HepG2 (cell line): ENCODE results near the gene ACSBG1. TPM values are rescaled to one million over a fixed set of nuclear protein-coding genes. Genes with fewer than 3 reads are reported as not detected.

Source experiments
- ATAD3A ChIP-seq: sonication (generic); formaldehyde crosslinking; IDR thresholded peaks from 2 replicates; pipeline ENCODE4 v1.4.0; 2020; ENCODE audit warnings: missing genetic modification reagents
- CHD4 ChIP-seq: fragments of 200-600 bp; sonication (generic); IDR thresholded peaks from 2 replicates; pipeline ENCODE4 v1.7.0; 2017; ENCODE audit warnings: mild to moderate bottlenecking, low read length, borderline replicate concordance
- FOXJ3 ChIP-seq: sonication (generic); formaldehyde crosslinking; IDR thresholded peaks from 2 replicates; pipeline ENCODE4 v1.4.0; 2020; ENCODE audit warnings: missing genetic modification reagents, mild to moderate bottlenecking, borderline replicate concordance
- FOXK1 ChIP-seq: sonication (generic); formaldehyde crosslinking; IDR thresholded peaks from 2 replicates; pipeline ENCODE4 v1.4.0; 2020; ENCODE audit warnings: low read depth, missing genetic modification reagents, borderline replicate concordance
- GLI4 ChIP-seq: sonication (generic); formaldehyde crosslinking; IDR thresholded peaks from 2 replicates; pipeline ENCODE4 v1.5.1; 2020; ENCODE audit warnings: missing genetic modification reagents, mild to moderate bottlenecking, moderate library complexity, borderline replicate concordance
- GPN1 ChIP-seq: sonication (generic); formaldehyde crosslinking; IDR thresholded peaks from 2 replicates; pipeline ENCODE4 v1.5.1; 2020; ENCODE audit warnings: missing genetic modification reagents, borderline replicate concordance
- HNRNPH1 ChIP-seq: fragments of 200-400 bp; formaldehyde crosslinking; optimal IDR thresholded peaks from 2 replicates; pipeline ENCODE3; 2017; ENCODE audit warnings: mild to moderate bottlenecking, low read depth, low read length
- HNRNPUL1 ChIP-seq: fragments of 200-400 bp; formaldehyde crosslinking; IDR thresholded peaks from 2 replicates; pipeline ENCODE4 v1.6.1; 2017; ENCODE audit warnings: low read depth, mild to moderate bottlenecking, low read length, moderate library complexity
- NCOR1 ChIP-seq: fragments of 200-600 bp; sonication (generic); IDR thresholded peaks from 2 replicates; pipeline ENCODE4 v1.7.0; 2017; ENCODE audit warnings: antibody characterized with exemption, low read length, borderline replicate concordance
- NFYC ChIP-seq: IDR thresholded peaks from 2 replicates; pipeline ENCODE4 v1.6.1; 2016; ENCODE audit warnings: missing genetic modification reagents, missing compliant biosample characterization
- NR3C1 ChIP-seq: sonication (generic); formaldehyde crosslinking; IDR thresholded peaks from 2 replicates; pipeline ENCODE4 v1.4.0; 2020; ENCODE audit warnings: missing genetic modification reagents
- ONECUT2 ChIP-seq: sonication (generic); formaldehyde crosslinking; IDR thresholded peaks from 2 replicates; pipeline ENCODE4 v1.4.0; 2020; ENCODE audit warnings: missing genetic modification reagents
- RELA ChIP-seq: sonication (generic); formaldehyde crosslinking; IDR thresholded peaks from 2 replicates; pipeline ENCODE4 v1.4.0; 2020; ENCODE audit warnings: missing genetic modification reagents
- RFX5 ChIP-seq: IDR thresholded peaks from 2 replicates; pipeline ENCODE4 v1.6.1; 2011; ENCODE audit warnings: low read depth, low read length, improper control_type of control experiment
- SOX6 ChIP-seq, 2 experiments: fragments of 450-650 bp in 1 of 2; sonication (generic) in 1 of 2; formaldehyde crosslinking in 1 of 2; IDR thresholded peaks; 2 replicates each; pipeline versions ENCODE4 v1.4.0 to v1.6.1; 2017 to 2020; ENCODE audit warnings: antibody characterized with exemption in 1 of 2, mild to moderate bottlenecking in 1 of 2, missing genetic modification reagents in 1 of 2
- ZBTB21 ChIP-seq: sonication (generic); formaldehyde crosslinking; IDR thresholded peaks from 2 replicates; pipeline ENCODE4 v1.4.0; 2020; ENCODE audit warnings: missing genetic modification reagents
- ZNF207 ChIP-seq: fragments of 450-650 bp; IDR thresholded peaks from 2 replicates; pipeline ENCODE4 v1.6.1; 2016; ENCODE audit warnings: antibody characterized with exemption, borderline replicate concordance
- ZNF644 ChIP-seq: IDR thresholded peaks from 2 replicates; pipeline ENCODE4 v1.6.1; 2016; ENCODE audit warnings: low read depth
- ZNF839 ChIP-seq: sonication (generic); formaldehyde crosslinking; IDR thresholded peaks from 2 replicates; pipeline ENCODE4 v1.4.0; 2020; ENCODE audit warnings: missing genetic modification reagents, mild to moderate bottlenecking, borderline replicate concordance
- ZNF879 ChIP-seq: sonication (generic); formaldehyde crosslinking; IDR thresholded peaks from 2 replicates; pipeline ENCODE4 v1.8.1; 2023; ENCODE audit warnings: missing genetic modification reagents
- ZSCAN9 ChIP-seq: IDR thresholded peaks from 2 replicates; pipeline ENCODE4 v1.6.1; 2016; ENCODE audit warnings: borderline replicate concordance
- polyA plus RNA-seq, 8 experiments: library from polyadenylated mRNA; depleted of rRNA in 3 of 8; stranded (reverse) in 7 of 8; unstranded in 1 of 8; fragments of >200 nt; fragmentation: Illumina TruSeq in 4 of 8; extraction: Trizol in 4 of 8; gene quantifications; 2 replicates each; pipeline versions ENCODE4 v1.2.1 to v1.2.3, GENCODE V29; 2011 to 2016; ENCODE audit warnings: low read depth in 4 of 8, missing spikeins in 1 of 8, mixed read lengths in 1 of 8; ENCODE audit not compliant: insufficient read depth in 1 of 8
- total RNA-seq, 5 experiments: library from RNA; depleted of rRNA; stranded (reverse); fragments of >200 nt; fragmentation: Illumina TruSeq; extraction: Trizol; gene quantifications; 2 replicates each; pipeline ENCODE4 v1.2.3, GENCODE V29; 2016; ENCODE audit warnings: low read depth in 1 of 5
- TF ChIP-seq, protein P1 (sequence below): sonication (generic); formaldehyde crosslinking; IDR thresholded peaks from 2 replicates; pipeline ENCODE4 v1.4.0; 2020; ENCODE audit warnings: missing genetic modification reagents, mild to moderate bottlenecking, borderline replicate concordance
- TF ChIP-seq, protein P2 (sequence below): sonication (generic); formaldehyde crosslinking; IDR thresholded peaks from 2 replicates; pipeline ENCODE4 v1.8.1; 2023; ENCODE audit warnings: mild to moderate bottlenecking, missing genetic modification reagents
- TF ChIP-seq, protein P3 (sequence below): sonication (generic); formaldehyde crosslinking; IDR thresholded peaks from 2 replicates; pipeline ENCODE4 v1.4.0; 2020; ENCODE audit warnings: missing genetic modification reagents
- TF ChIP-seq, protein P4 (sequence below), 2 experiments: sonication (generic) in 1 of 2; formaldehyde crosslinking in 1 of 2; IDR thresholded peaks; 2 replicates each; pipeline versions ENCODE4 v1.5.1 to v1.6.1; 2011 to 2020; ENCODE audit warnings: borderline replicate concordance in 1 of 2, low read depth in 1 of 2, low read length in 1 of 2, mild to moderate bottlenecking in 1 of 2, missing genetic modification reagents in 1 of 2, moderate library complexity in 1 of 2

ACSBG1 gene
- total and polyA plus RNA-seq, 2 of the 13 experiments (the other 11 are each of a cell fraction or from before 2014, with no cell fraction given), result 0.35 to 0.81 TPM

DNA sequence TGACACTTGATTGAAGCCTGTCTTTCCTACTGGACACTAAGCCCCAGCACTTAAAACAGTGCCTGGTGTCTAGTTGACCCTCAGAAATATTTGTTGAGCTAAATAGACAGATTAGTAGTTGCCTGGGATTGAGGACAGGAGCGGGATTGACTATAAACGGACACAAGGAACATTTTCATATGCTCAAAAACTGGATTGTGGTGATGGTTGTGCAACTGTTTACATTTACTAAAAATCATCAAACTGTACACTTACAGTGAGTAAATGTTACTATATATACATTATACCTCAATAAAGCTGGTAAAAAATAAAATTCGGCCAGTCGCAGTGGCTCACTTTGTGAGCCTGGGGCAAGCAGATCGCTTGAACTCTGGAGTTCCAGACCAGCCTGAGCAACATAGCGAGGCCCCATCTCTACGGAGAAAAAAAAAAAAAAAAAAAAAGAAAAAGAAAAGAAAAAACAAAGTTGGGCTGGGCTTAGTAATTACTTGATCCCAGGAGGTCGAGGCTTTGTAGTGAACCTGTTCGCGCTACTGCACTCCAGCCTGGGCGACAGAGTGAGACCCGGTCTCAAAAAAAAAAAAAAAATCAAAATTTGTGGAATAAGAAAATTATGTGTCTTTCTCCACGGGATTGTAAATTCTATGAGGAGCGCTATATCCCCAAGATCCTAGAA lies 85.8 kb downstream of the ACSBG1 start (continued):
- TF ChIP-seq, protein P1, sequence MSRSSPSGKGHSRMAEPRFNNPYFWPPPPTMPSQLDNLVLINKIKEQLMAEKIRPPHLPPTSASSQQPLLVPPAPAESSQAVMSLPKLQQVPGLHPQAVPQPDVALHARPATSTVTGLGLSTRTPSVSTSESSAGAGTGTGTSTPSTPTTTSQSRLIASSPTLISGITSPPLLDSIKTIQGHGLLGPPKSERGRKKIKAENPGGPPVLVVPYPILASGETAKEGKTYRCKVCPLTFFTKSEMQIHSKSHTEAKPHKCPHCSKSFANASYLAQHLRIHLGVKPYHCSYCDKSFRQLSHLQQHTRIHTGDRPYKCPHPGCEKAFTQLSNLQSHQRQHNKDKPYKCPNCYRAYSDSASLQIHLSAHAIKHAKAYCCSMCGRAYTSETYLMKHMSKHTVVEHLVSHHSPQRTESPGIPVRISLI (CRISPR knock-in tag), result 0 out of 2 replicates have a peak, but pooled peaks have one; percentile 14
- TF ChIP-seq ONECUT2 (no peak), ZNF207 (no peak), FOXK1 (no peak), NFYC (CRISPR knock-in tag) (no peak), CHD4 (peak; percentile 27; the same call in 1 of the 2 replicates), ATAD3A (CRISPR knock-in tag) (no peak), ZBTB21 (no peak), NCOR1 (0 out of 2 replicates have a peak, but pooled peaks have one; percentile 33), HNRNPUL1 (no peak), RELA (CRISPR knock-in tag) (no peak), RFX5 (no peak), GPN1 (CRISPR knock-in tag) (no peak), SOX6 (IDR thresholded peaks at IDR 0.05) (no peak), SOX6 (CRISPR knock-in tag; IDR thresholded peaks at IDR 0.05) (no peak), FOXJ3 (CRISPR knock-in tag) (no peak), ZNF879 (CRISPR knock-in tag) (no peak), HNRNPH1 (no peak), GLI4 (CRISPR knock-in tag) (no peak), ZNF644 (CRISPR knock-in tag) (no peak), ZSCAN9 (no peak), NR3C1 (CRISPR knock-in tag) (no peak), ZNF839 (no peak)
- TF ChIP-seq, protein P2, sequence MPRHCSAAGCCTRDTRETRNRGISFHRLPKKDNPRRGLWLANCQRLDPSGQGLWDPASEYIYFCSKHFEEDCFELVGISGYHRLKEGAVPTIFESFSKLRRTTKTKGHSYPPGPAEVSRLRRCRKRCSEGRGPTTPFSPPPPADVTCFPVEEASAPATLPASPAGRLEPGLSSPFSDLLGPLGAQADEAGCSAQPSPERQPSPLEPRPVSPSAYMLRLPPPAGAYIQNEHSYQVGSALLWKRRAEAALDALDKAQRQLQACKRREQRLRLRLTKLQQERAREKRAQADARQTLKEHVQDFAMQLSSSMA, result no peak
- TF ChIP-seq, protein P3, sequence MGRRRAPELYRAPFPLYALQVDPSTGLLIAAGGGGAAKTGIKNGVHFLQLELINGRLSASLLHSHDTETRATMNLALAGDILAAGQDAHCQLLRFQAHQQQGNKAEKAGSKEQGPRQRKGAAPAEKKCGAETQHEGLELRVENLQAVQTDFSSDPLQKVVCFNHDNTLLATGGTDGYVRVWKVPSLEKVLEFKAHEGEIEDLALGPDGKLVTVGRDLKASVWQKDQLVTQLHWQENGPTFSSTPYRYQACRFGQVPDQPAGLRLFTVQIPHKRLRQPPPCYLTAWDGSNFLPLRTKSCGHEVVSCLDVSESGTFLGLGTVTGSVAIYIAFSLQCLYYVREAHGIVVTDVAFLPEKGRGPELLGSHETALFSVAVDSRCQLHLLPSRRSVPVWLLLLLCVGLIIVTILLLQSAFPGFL (CRISPR knock-in tag), result no peak
- TF ChIP-seq, protein P4, sequence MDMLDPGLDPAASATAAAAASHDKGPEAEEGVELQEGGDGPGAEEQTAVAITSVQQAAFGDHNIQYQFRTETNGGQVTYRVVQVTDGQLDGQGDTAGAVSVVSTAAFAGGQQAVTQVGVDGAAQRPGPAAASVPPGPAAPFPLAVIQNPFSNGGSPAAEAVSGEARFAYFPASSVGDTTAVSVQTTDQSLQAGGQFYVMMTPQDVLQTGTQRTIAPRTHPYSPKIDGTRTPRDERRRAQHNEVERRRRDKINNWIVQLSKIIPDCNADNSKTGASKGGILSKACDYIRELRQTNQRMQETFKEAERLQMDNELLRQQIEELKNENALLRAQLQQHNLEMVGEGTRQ (IDR thresholded peaks at IDR 0.05; ENCODE audit: low read depth, low read length), result no peak
- TF ChIP-seq, protein P4 (CRISPR knock-in tag; IDR thresholded peaks at IDR 0.05; ENCODE audit: borderline replicate concordance), result no peak
